GM12801 (cell line): Measurements from ENCODE around the gene NR3C1.

Experiments
- CTCF ChIP-seq: IDR thresholded peaks from one replicate; pipeline ENCODE4 v1.5.1; 2011; ENCODE audit warnings: control low read depth; ENCODE audit not compliant: insufficient read length; ENCODE audit errors: extremely low read depth

NR3C1 gene

GRCh38 chr5:143336485-143336884 lies 67.0 kb downstream of the NR3C1 start:
- no peak for TF ChIP-seq CTCF

GRCh38 chr5:143334903-143335302 lies 68.6 kb downstream of the NR3C1 start:
- no peak for TF ChIP-seq CTCF

- TF ChIP-seq CTCF: no peak
These were observed 71.5 kb downstream of the NR3C1 start for GRCh38 chr5:143331956-143332355.

GRCh38 chr5:143329843-143330242 lies 73.6 kb downstream of the NR3C1 start:
- TF ChIP-seq CTCF: no peak

- TF ChIP-seq CTCF: no peak
These were observed 74.8 kb downstream of the NR3C1 start for GRCh38 chr5:143328589-143329220.

GRCh38 chr5:143322176-143322575 lies 81.3 kb downstream of the NR3C1 start:
- TF ChIP-seq CTCF: no peak

- TF ChIP-seq CTCF: no peak
These were observed 83.9 kb downstream of the NR3C1 start for GRCh38 chr5:143319437-143320227.
